Left forelimb (tissue), 1 donor: ENCODE results near the gene FBXL17.
"Not testable (repeated sequence)": the region's sequence is repeated elsewhere in the genome, so short reads cannot be mapped to it uniquely, and the experiment has no call there.

Source experiments
- DNase-seq: peaks from one replicate; pipeline ENCODE4 v3.0.0-alpha.2; 2018; ENCODE audit warnings: low spot score

FBXL17 gene

DNA sequence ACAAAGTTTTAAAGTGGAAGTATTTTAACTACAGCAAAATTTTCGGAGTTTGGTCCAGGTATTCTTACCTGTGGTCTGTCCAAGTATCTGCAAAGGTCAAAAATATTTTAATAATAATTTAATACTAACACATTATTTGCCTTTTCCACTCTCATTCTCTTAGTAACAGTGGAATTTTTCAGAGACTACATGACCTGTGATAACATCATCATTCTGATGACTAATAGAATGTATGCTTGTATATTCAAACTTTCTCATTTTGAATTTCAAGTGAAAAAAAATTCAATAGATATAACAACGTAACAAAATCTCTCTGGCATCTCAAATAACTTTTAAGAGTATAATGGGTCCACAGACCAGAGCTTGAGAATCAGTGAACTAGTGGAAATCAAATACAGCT is 78.3 kb downstream of the FBXL17 start:
- no peak for DNase-seq

GRCh38 chr5:108303086-108303485 is 78.8 kb downstream of the FBXL17 start:
- no peak for DNase-seq

DNA sequence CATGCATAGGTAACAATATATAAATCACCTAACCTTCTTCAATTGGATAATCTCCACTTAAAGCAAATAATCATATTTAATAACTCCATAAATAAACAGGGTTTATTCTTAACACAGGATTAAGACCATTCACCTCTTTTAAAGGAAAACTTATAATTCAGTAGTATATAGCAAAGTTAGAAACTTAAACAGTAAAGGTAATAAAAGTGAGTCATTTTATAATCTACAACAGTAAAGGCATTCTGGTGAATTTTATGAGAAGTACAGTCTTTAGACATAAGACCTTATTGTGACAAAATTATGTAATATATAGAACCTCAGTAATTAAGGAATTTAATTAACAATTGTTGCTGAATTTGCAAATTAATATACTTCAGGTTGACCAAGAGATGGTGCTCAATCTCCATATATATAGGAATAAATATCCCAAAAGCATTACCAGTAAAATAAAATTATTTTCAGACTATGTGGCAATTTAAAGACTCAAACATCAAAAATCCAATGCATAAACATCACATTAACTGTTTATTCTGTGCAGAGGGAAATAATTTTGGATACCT is 84.8 kb downstream of the FBXL17 start:
- no peak for DNase-seq

DNA sequence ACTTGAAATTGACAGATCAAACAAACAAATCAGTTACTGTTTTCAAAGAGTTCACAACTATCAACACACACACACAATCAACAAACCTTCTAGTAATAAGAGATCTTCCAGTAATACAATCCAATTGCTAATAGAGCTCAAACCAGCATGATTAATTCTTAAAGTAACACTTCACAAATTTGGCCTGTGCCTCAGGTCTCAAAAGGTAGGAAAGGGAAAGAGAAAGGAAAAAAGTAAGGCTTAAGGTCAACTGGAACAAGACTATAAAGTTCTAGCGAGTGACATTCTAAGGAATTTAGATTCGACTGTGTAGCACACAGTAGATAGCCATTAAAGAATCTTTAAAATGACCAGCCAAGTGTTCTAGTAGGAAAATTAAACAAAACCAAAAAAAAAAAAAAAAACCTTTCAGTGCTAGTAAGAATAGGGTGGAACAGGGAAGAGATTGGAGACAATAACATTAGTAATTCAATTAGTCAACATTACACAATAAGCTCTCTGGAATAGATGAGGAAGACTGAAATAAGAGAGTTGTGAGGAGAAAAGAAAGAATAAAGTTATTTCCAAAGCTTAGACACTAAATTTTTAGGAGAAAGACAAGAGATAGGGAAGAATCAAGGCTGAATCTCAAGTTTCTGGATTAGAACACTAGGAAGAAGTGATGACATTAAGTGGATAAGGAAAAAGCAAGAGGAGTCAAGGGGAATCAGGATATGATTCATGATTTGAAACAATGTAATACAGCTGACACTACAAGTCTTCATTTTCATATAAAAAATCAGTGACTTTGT is 86.1 kb downstream of the FBXL17 start:
- DNase-seq = no peak

GRCh38 chr5:108280960-108281569 is 100.8 kb downstream of the FBXL17 start:
- no peak for DNase-seq

DNA sequence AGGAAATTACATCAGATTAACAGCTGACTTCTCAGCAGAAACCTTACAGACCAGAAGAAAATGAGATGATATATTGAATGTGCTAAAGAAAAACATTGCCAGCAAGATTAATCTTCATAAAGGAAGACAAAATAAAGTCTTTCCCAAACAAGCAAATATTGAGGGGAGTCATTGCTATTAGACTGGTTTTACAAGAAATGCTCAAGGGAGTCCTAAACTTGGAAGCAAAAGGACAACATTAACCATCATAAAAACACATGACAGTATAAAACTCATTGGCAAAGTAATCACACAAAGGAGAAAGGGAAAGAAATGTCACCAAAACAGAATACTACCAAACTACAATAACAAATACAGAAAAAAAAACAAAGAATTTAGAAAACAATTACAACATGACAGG is 101.7 kb downstream of the FBXL17 start:
- no peak for DNase-seq

- DNase-seq = no peak
Measured at GRCh38 chr5:108278285-108279240, 103.3 kb downstream of the FBXL17 start.

- DNase-seq = no peak
Measured at GRCh38 chr5:108276187-108277050, 105.5 kb downstream of the FBXL17 start.

DNA sequence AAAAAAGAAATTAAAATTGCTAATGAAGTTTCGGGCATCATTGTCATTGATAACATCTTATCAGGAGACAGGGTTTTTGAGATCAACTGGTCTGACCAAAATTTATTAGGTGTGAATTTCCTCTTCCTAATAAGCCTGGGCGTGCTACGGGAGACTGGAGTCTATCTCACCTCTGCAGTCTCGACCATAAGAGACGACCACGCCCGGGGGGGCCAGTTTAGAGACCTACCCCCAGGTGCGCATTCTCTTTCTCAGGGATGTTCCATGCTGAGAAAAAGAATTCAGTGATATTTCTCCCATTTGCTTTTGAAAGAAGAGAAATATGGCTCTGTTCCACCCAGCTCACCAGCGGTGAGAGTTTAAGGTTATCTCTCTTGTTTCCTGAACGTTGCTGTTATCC is 107.8 kb downstream of the FBXL17 start:
- DNase-seq = not testable (repeated sequence)

GRCh38 chr5:108271127-108271526 is 110.8 kb downstream of the FBXL17 start:
- no peak for DNase-seq

- DNase-seq = no peak
Measured at GRCh38 chr5:108266242-108266641, 115.7 kb downstream of the FBXL17 start.

DNA sequence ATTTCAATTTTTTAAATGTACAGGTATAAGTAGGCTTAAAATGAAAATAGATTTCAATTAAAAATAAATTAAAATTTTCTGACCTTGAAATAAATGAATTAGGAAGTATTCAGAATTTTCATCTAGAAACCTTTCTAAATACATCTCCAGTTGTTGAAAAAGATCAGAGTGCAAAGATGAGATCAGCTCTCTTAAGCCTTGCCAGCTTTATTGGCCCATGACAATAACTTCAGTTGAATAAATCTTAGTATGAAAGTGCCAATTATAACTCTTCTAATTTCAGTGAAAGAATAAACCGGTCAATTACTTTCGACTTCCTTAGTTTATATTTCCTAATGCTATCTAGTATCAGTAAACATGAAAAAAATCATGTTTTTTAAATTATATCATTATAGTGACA is 117.4 kb downstream of the FBXL17 start:
- DNase-seq = no peak

GRCh38 chr5:108263338-108263737 is 118.6 kb downstream of the FBXL17 start:
- no peak for DNase-seq

GRCh38 chr5:108260858-108261170 is 121.1 kb downstream of the FBXL17 start:
- no peak for DNase-seq

GRCh38 chr5:108260117-108260857 is 121.6 kb downstream of the FBXL17 start:
- peak; percentile 75 for DNase-seq

GRCh38 chr5:108259306-108259705 is 122.6 kb downstream of the FBXL17 start:
- DNase-seq = no peak

DNA sequence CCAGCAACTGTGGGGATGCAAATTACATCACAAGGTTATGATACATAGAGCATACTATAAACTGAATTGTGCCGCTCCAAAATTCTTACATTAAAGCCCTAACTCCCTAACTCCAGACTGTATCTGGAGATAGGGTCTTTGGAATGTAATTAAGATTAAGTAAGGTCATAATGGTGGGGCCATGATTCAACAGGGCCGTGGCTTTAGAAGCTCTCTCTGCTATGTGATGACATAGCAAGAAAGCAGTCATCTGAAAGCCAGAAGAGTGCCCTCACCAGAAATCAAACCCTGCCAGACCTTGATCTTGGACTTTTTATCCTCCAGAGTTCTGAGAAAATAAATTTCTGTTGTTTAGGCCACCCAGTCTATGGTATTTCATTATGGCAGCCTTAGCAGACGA is 123.9 kb downstream of the FBXL17 start:
- no peak for DNase-seq

GRCh38 chr5:108255468-108255867 is 126.4 kb downstream of the FBXL17 start:
- DNase-seq = no peak

- DNase-seq = no peak
Measured at GRCh38 chr5:108251350-108251749, 130.5 kb downstream of the FBXL17 start.

GRCh38 chr5:108249785-108250426 is 132.0 kb downstream of the FBXL17 start:
- DNase-seq = no peak
